HFFc6 (cell line): ENCODE data around the gene IFITM5. TPM values are rescaled to one million over a fixed set of nuclear protein-coding genes. Genes with fewer than 3 reads are reported as not detected.

Source experiments
- DNase-seq: peaks from one replicate; pipeline ENCODE4 v3.0.0-alpha.2; 2018
- H3K27ac Mint-ChIP-seq: 2 replicates; pipeline ENCODE4 v1.8.0; 2020; ENCODE audit warnings: mild to moderate bottlenecking, mixed read lengths
- H3K27me3 Mint-ChIP-seq: 2 replicates; pipeline ENCODE4 v1.8.0; 2021; ENCODE audit warnings: mild to moderate bottlenecking, moderate library complexity, mixed read lengths; ENCODE audit not compliant: insufficient read depth
- H3K36me3 Mint-ChIP-seq: 2 replicates; pipeline ENCODE4 v1.8.0; 2021; ENCODE audit warnings: low read depth, mixed read lengths
- H3K4me1 Mint-ChIP-seq: 2 replicates; pipeline ENCODE4 v1.8.0; 2020; ENCODE audit warnings: low read depth, mixed read lengths
- H3K4me3 Mint-ChIP-seq: 2 replicates; pipeline ENCODE4 v1.8.0; 2020; ENCODE audit warnings: mild to moderate bottlenecking, moderate library complexity, mixed read lengths
- H3K9me3 Mint-ChIP-seq: 2 replicates; pipeline ENCODE4 v1.8.0; 2020; ENCODE audit warnings: mild to moderate bottlenecking, mixed read lengths
- total RNA-seq, 6 experiments: library from RNA; stranded (reverse); fragmentation: NEBNext Ultra II Directional; extraction: Animal tissue kit (Norgen Biotek cat#: 25700); gene quantifications; 2 replicates in 1 of 6; 3 replicates in 5 of 6; pipeline ENCODE4 v1.2.3, GENCODE V29; 2021
- TF ChIP-seq, protein P1 (sequence below): fragments of 200-600 bp; sonication (generic); IDR thresholded peaks from 2 replicates; pipeline ENCODE4 v1.5.0; 2021; ENCODE audit warnings: antibody characterized with exemption, mild to moderate bottlenecking

The IFITM5 gene
- total RNA-seq, 6 experiments from 2014 or later, result not detected

DNA sequence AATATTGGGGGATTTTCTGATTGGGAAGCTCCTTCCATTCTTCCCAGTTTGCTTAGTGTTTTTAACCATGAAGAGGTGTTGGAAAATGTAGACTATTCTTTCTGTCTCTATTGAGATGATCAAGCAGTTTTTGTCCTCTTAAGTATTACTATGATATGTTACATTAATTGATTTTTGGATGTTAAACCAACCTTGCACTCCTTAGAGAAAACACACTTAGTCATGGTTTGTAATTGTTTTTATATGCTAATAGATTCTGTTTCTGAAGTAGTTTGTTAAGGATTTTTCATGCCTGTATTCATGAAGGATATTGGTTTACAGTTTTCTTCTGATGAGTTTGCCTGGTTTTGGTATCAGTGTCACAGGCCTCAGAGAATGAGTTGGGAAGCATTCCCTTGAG, 23.1 kb downstream of the IFITM5 start:
- peaks cover 8% of the 10 kb centered on the region; the same call in 1 of the 2 replicates for H3K9me3 Mint-ChIP-seq
- TF ChIP-seq, protein P1, sequence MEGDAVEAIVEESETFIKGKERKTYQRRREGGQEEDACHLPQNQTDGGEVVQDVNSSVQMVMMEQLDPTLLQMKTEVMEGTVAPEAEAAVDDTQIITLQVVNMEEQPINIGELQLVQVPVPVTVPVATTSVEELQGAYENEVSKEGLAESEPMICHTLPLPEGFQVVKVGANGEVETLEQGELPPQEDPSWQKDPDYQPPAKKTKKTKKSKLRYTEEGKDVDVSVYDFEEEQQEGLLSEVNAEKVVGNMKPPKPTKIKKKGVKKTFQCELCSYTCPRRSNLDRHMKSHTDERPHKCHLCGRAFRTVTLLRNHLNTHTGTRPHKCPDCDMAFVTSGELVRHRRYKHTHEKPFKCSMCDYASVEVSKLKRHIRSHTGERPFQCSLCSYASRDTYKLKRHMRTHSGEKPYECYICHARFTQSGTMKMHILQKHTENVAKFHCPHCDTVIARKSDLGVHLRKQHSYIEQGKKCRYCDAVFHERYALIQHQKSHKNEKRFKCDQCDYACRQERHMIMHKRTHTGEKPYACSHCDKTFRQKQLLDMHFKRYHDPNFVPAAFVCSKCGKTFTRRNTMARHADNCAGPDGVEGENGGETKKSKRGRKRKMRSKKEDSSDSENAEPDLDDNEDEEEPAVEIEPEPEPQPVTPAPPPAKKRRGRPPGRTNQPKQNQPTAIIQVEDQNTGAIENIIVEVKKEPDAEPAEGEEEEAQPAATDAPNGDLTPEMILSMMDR, result no peak
- no peak overlapping the region for H3K4me3 Mint-ChIP-seq
- H3K27me3 Mint-ChIP-seq, result peaks cover 40% of the 10 kb centered on the region
- no peaks in the 10 kb centered on the region for H3K4me1 Mint-ChIP-seq
- DNase-seq, result no peak
- no peak overlapping the region for H3K27ac Mint-ChIP-seq
- H3K36me3 Mint-ChIP-seq, result no peaks in the 10 kb centered on the region

DNA sequence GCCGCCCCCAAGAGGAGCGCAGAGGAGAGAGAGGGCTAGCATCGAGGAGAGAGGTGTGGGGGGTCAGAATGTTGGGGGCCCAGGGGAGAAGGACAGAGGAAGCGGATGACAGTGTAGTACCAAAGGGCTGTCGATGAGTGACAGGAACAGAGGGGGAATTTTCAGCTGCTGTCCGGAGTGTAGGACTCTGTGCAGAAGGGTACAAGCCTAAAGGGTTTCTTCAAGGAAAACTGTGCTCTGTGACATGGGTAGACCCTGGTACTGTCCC, 26.5 kb downstream of the IFITM5 start:
- TF ChIP-seq, protein P1, result no peak
- DNase-seq, result no peak
- Mint-ChIP-seq H3K9me3 (peaks cover 8% of the 10 kb centered on the region; the same call in 1 of the 2 replicates), H3K27ac (no peak overlapping the region), H3K27me3 (peaks cover 42% of the 10 kb centered on the region), H3K4me3 (no peak overlapping the region), H3K4me1 (no peaks in the 10 kb centered on the region), H3K36me3 (no peaks in the 10 kb centered on the region)

DNA sequence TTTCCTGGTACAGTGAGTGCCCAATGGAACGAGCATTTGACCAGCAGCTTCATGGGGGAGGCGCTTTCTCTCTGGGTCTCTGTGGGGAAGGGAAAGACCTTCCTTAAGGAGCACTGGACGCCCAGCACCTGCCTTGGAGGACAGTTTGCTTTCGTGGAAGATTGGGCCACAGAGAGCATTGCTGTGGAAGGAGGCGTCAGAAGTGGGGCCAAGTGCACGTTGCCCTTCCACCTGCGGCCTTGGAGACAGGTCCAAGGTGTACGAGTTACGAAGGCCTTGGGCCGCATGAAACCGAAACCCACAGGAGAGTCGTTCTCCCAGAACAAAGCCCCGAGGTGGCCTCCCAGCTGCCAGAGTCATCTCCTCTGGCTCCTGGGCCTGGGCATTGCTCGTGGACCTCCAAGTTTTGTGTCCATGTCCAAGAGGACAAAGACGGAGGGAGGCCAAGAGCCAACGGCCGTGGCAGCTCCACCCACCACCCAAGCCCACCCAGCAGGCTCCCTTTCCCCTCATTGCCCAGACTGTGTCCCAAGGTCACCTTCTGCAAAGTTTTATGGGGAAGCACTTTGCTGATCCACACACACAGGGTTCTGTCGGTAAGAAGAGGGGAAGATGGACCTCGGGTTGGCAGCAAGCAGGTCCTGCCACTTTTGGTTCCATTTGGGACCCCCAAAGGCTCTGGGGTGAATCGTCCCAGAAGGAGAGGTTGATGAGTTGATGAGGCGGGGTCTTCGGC, 27.0 kb downstream of the IFITM5 start:
- H3K27me3 Mint-ChIP-seq, result peaks cover 42% of the 10 kb centered on the region
- no peak overlapping the region for H3K4me3 Mint-ChIP-seq
- H3K36me3 Mint-ChIP-seq, result no peaks in the 10 kb centered on the region
- DNase-seq, result no peak
- H3K4me1 Mint-ChIP-seq, result no peaks in the 10 kb centered on the region
- TF ChIP-seq, protein P1, result no peak
- H3K27ac Mint-ChIP-seq, result no peak overlapping the region
- peaks cover 8% of the 10 kb centered on the region; the same call in 1 of the 2 replicates for H3K9me3 Mint-ChIP-seq

DNA sequence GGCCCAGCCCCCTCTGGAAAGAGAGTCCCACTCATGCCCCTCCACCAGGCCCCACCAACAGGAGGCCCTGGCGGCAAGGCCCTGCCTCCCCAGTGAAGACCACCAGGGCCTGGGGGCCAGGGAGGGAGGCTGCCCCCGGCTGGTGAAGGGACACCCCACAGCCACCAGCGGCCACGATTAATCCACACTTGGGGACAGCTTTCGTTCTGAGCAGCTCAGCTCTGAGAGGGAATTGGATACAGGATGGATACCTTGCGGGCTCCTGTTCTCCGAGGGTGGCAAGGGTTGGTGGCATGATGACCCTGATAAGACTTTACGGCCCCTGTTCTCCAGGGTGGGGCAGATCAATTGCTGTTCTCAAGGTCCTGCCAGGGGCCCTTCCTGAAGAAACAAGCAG, 28.0 kb downstream of the IFITM5 start:
- peaks cover 33% of the 10 kb centered on the region for H3K27me3 Mint-ChIP-seq

DNA sequence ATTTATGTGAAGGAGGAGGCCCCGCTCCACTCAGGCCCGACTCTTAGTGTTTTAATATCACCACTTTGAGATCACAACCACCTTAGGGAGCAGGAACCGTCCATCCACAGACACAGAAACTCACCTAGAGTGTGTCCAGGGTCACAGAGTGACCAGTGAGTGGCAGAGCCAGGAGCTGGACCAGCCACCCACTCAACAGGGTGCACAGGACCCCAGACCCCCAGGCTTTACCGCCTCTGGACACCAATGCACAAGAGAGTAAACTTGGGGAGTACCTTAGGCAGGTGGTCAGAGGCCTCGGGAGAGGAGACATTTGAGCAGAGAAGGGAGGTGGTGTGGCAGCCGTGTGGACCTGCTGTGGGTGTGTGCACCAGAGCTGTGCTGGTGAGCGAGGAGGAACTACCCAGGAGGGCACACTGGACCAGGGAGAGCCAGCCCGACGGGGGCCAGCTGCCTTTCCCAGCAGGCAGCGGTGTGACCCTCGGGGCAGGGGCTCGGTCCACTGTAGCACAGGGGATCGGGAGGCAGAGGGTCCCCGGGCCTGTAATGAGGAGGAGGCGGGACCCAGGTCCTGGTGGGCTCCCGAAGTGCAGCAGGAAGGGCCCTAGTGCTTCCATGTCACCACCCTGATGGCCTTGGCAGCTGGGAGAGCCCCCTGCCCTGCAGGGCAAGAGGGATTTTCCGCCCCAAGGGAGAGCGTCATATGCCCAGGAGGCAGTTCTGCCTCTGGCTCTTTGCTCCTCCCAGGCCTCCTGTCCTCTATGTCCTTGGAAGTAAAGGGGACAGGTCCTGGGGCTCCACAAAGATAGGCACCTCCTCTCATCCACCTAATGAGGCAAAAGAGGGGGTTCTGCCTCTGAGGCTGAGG, 28.6 kb downstream of the IFITM5 start:
- H3K27ac Mint-ChIP-seq, result no peak overlapping the region
- DNase-seq, result no peak
- no peak overlapping the region for H3K4me3 Mint-ChIP-seq
- TF ChIP-seq, protein P1, result no peak
- H3K36me3 Mint-ChIP-seq, result no peaks in the 10 kb centered on the region
- no peaks in the 10 kb centered on the region for H3K4me1 Mint-ChIP-seq
- H3K9me3 Mint-ChIP-seq, result no peaks in the 10 kb centered on the region; the same call in 1 of the 2 replicates
- H3K27me3 Mint-ChIP-seq, result peaks cover 30% of the 10 kb centered on the region

More for the DNA sequence above, 28.0 kb downstream of the IFITM5 start:
- H3K27ac Mint-ChIP-seq, result no peak overlapping the region
- H3K4me3 Mint-ChIP-seq, result no peak overlapping the region
- no peak for DNase-seq
- TF ChIP-seq, protein P1, result no peak
- H3K36me3 Mint-ChIP-seq, result no peaks in the 10 kb centered on the region
- H3K4me1 Mint-ChIP-seq, result no peaks in the 10 kb centered on the region
- peaks cover 3% of the 10 kb centered on the region; the same call in 1 of the 2 replicates for H3K9me3 Mint-ChIP-seq
